H1 (cell line): ENCODE data around the gene CBLC. TPM values are rescaled to one million over a fixed set of nuclear protein-coding genes. Genes with fewer than 3 reads are reported as not detected.
A peak's percentile ranks its signal among the peaks of the same experiment; 100 is the strongest.

Experiments used
- CTCF ChIA-PET: fragments of 300-600 bp; sonication (Branson Sonifier 250); formaldehyde crosslinking; loops from one replicate; lab custom pipeline; 2021; ENCODE audit not compliant: partially characterized antibody; lab: Charles Lee
- POLR2A ChIA-PET: fragments of 300-600 bp; sonication (Branson Sonifier 250); formaldehyde crosslinking; loops from one replicate; lab custom pipeline; 2021; ENCODE audit warnings: inconsistent platforms; ENCODE audit not compliant: partially characterized antibody; lab: Charles Lee
- DNase-seq, 2 experiments: peaks; one replicate each; pipeline versions ENCODE4 v3.0.0 to v3.0.0-alpha.2; 2010 to 2022; ENCODE audit warnings: low spot score in 2 of 2, low read depth in 1 of 2, mixed read lengths in 1 of 2
- FAIRE-seq: peaks from 2 replicates; lab custom pipeline; 2011; peaks lifted over from hg19 to GRCh38; lab: Jason Lieb, UNC
- H2AFZ ChIP-seq: 2 replicates; pipeline ENCODE4 v1.8.1; 2012; ENCODE audit warnings: low read length, inconsistent platforms
- H2AK5ac ChIP-seq: 2 replicates; pipeline ENCODE4 v1.6.1; 2013; ENCODE audit warnings: low read depth, low read length
- H2BK120ac ChIP-seq: replicated peaks from 2 replicates; pipeline ENCODE3; 2013; ENCODE audit warnings: low read depth, low read length, inconsistent platforms
- H2BK12ac ChIP-seq: 2 replicates; pipeline ENCODE4 v1.6.1; 2013; ENCODE audit warnings: low read depth, low read length
- H2BK15ac ChIP-seq: 2 replicates; pipeline ENCODE4 v1.6.1; 2013; ENCODE audit warnings: low read length
- H2BK20ac ChIP-seq: 2 replicates; pipeline ENCODE4 v1.6.1; 2013; ENCODE audit warnings: low read length
- H2BK5ac ChIP-seq: 2 replicates; pipeline ENCODE4 v1.6.1; 2013; ENCODE audit warnings: low read depth, low read length
- H3K14ac ChIP-seq: 2 replicates; pipeline ENCODE4 v1.6.1; 2013; ENCODE audit warnings: inconsistent platforms; ENCODE audit not compliant: insufficient read length
- H3K18ac ChIP-seq: 2 replicates; pipeline ENCODE4 v1.6.1; 2013; ENCODE audit warnings: low read length; ENCODE audit errors: extremely low read depth
- H3K23ac ChIP-seq: 2 replicates; pipeline ENCODE4 v1.6.1; 2013; ENCODE audit warnings: inconsistent platforms; ENCODE audit not compliant: insufficient read length
- H3K23me2 ChIP-seq: 2 replicates; pipeline ENCODE4 v1.6.1; 2013; ENCODE audit warnings: low read depth, low read length
- H3K27ac ChIP-seq: 2 replicates; pipeline ENCODE4 v1.6.1; 2011; ENCODE audit warnings: low read depth, low read length, inconsistent platforms
- H3K27me3 ChIP-seq, 4 experiments: replicated peaks in 1 of 4; 1 replicate in 1 of 4; 2 replicates in 3 of 4; pipeline versions ENCODE4 v1.6.1 to v1.8.1; 2011 to 2013; ENCODE audit warnings: low read length in 3 of 4, mild to moderate bottlenecking in 3 of 4, inconsistent platforms in 2 of 4, mixed read lengths in 2 of 4, moderate library complexity in 1 of 4; ENCODE audit not compliant: control insufficient read depth in 3 of 4, insufficient read depth in 3 of 4; ENCODE audit errors: extremely low read depth in 1 of 4
- H3K36me3 ChIP-seq, 4 experiments: 2 replicates each; pipeline versions ENCODE4 v1.6.1 to v1.8.1; 2011 to 2013; ENCODE audit warnings: mild to moderate bottlenecking in 4 of 4, low read length in 3 of 4, moderate library complexity in 2 of 4, control low read depth in 1 of 4, inconsistent platforms in 1 of 4; ENCODE audit not compliant: insufficient read depth in 4 of 4, control insufficient read depth in 2 of 4
- H3K4ac ChIP-seq: replicated peaks from 2 replicates; pipeline ENCODE3; 2013; ENCODE audit warnings: low read length, low read depth, mixed read lengths, inconsistent platforms; ENCODE audit not compliant: insufficient read length
- H3K4me1 ChIP-seq, 4 experiments: replicated peaks in 1 of 4; 1 replicate in 1 of 4; 2 replicates in 3 of 4; pipeline versions ENCODE4 v1.6.1 to v1.8.1; 2011 to 2013; ENCODE audit warnings: low read length in 3 of 4, inconsistent platforms in 2 of 4, mixed read lengths in 1 of 4; ENCODE audit not compliant: insufficient read depth in 4 of 4, control insufficient read depth in 3 of 4
- H3K4me2 ChIP-seq, 2 experiments: 2 replicates each; pipeline versions ENCODE4 v1.6.1 to v1.8.1; 2011 to 2013; ENCODE audit warnings: low read depth in 2 of 2, low read length in 2 of 2, control low read depth in 1 of 2, inconsistent platforms in 1 of 2, mild to moderate bottlenecking in 1 of 2; ENCODE audit not compliant: insufficient read depth in 1 of 2
- H3K4me3 ChIP-seq, 4 experiments: fragments of 200-600, 300-600 bp in 1 of 4; sonication (generic), shearing (Covaris generic), sonication (Bioruptor Twin) in 1 of 4; 2 replicates each; pipeline versions ENCODE4 v1.5.1 to v1.8.1; 2011 to 2016; ENCODE audit warnings: low read length in 4 of 4, low read depth in 3 of 4, control low read depth in 2 of 4, inconsistent platforms in 2 of 4, mild to moderate bottlenecking in 2 of 4, mixed read lengths in 1 of 4, moderate library complexity in 1 of 4; ENCODE audit not compliant: insufficient read depth in 2 of 4; ENCODE audit errors: extremely low read depth in 1 of 4
- H3K56ac ChIP-seq: replicated peaks from 2 replicates; pipeline ENCODE3; 2013; ENCODE audit warnings: low read depth, mild to moderate bottlenecking, mixed read lengths, low read length, inconsistent platforms; ENCODE audit not compliant: insufficient read length
- H3K79me1 ChIP-seq: 2 replicates; pipeline ENCODE4 v1.6.1; 2013; ENCODE audit warnings: low read depth, low read length, control low read depth
- H3K79me2 ChIP-seq, 2 experiments: 2 replicates each; pipeline versions ENCODE4 v1.6.1 to v1.8.1; 2012 to 2013; ENCODE audit warnings: low read length in 2 of 2, mild to moderate bottlenecking in 2 of 2, inconsistent platforms in 1 of 2; ENCODE audit not compliant: insufficient read depth in 2 of 2, control insufficient read depth in 1 of 2
- H3K9ac ChIP-seq, 4 experiments: replicated peaks in 1 of 4; 1 replicate in 1 of 4; 2 replicates in 3 of 4; pipeline versions ENCODE4 v1.6.1 to v1.8.1; 2011 to 2013; ENCODE audit warnings: low read depth in 3 of 4, low read length in 3 of 4, control low read depth in 2 of 4, mild to moderate bottlenecking in 2 of 4, moderate library complexity in 2 of 4, inconsistent platforms in 1 of 4; ENCODE audit errors: extremely low read depth in 1 of 4
- H3K9me3 ChIP-seq, 2 experiments: 2 replicates each; pipeline versions ENCODE4 v1.6.1 to v1.8.1; 2012 to 2013; ENCODE audit warnings: mild to moderate bottlenecking in 2 of 2, moderate library complexity in 2 of 2, control low read depth in 1 of 2, inconsistent platforms in 1 of 2, low read depth in 1 of 2, low read length in 1 of 2, mixed read lengths in 1 of 2; ENCODE audit not compliant: insufficient read depth in 2 of 2
- H4K20me1 ChIP-seq, 2 experiments: replicated peaks in 1 of 2; 2 replicates each; pipeline versions ENCODE3 to v1.8.1; 2011 to 2013; ENCODE audit warnings: inconsistent platforms in 2 of 2, low read length in 2 of 2, mild to moderate bottlenecking in 1 of 2; ENCODE audit not compliant: insufficient read depth in 2 of 2, control insufficient read depth in 1 of 2
- H4K5ac ChIP-seq: 2 replicates; pipeline ENCODE4 v1.6.1; 2013; ENCODE audit warnings: low read length, low read depth, mixed read lengths, inconsistent platforms; ENCODE audit not compliant: insufficient read length
- H4K8ac ChIP-seq: 2 replicates; pipeline ENCODE4 v1.8.0; 2013; ENCODE audit warnings: mild to moderate bottlenecking, moderate library complexity, low read length, inconsistent platforms; ENCODE audit not compliant: insufficient read depth; ENCODE audit errors: extremely low read depth
- H4K91ac ChIP-seq: replicated peaks from 2 replicates; pipeline ENCODE3; 2013; ENCODE audit warnings: low read length, mixed read lengths, inconsistent platforms; ENCODE audit not compliant: insufficient read length
- ATF2 ChIP-seq: IDR thresholded peaks from 2 replicates; pipeline ENCODE4 v1.6.1; 2012; ENCODE audit warnings: low read length, inconsistent platforms
- BRCA1 ChIP-seq: IDR thresholded peaks from 2 replicates; pipeline ENCODE4 v1.6.1; 2012; ENCODE audit warnings: low read depth, low read length, improper control_type of control experiment
- CEBPB ChIP-seq: IDR thresholded peaks from 2 replicates; pipeline ENCODE4 v1.6.1; 2012; ENCODE audit warnings: low read depth, low read length
- E2F6 ChIP-seq: IDR thresholded peaks from 2 replicates; pipeline ENCODE4 v1.6.1; 2012; ENCODE audit warnings: inconsistent platforms
- EP300 ChIP-seq, 2 experiments: IDR thresholded peaks; 1 replicate in 1 of 2; 2 replicates in 1 of 2; pipeline ENCODE4 v1.6.1; 2011 to 2012; ENCODE audit warnings: low read depth in 2 of 2, low read length in 2 of 2, mild to moderate bottlenecking in 2 of 2, borderline replicate concordance in 1 of 2, inconsistent platforms in 1 of 2, moderate library complexity in 1 of 2
- FOSL1 ChIP-seq: IDR thresholded peaks from 2 replicates; pipeline ENCODE4 v1.6.1; 2011; ENCODE audit warnings: mild to moderate bottlenecking, low read depth, low read length, moderate library complexity; ENCODE audit not compliant: insufficient read depth
- NRF1 ChIP-seq: IDR thresholded peaks from 2 replicates; pipeline ENCODE4 v1.6.1; 2011; ENCODE audit warnings: mild to moderate bottlenecking, low read depth, low read length, improper control_type of control experiment
- POLR2AphosphoS5 ChIP-seq: IDR thresholded peaks from 2 replicates; pipeline ENCODE4 v1.6.1; 2011; ENCODE audit warnings: low read depth, low read length
- POU5F1 ChIP-seq: IDR thresholded peaks from 2 replicates; pipeline ENCODE4 v1.6.1; 2011; ENCODE audit warnings: low read depth, mild to moderate bottlenecking, low read length, moderate library complexity
- RAD21 ChIP-seq, 2 experiments: IDR thresholded peaks in 1 of 2; conservative IDR thresholded peaks in 1 of 2; 2 replicates each; pipeline ENCODE4 v1.6.1; 2011; ENCODE audit warnings: low read depth in 2 of 2, low read length in 2 of 2, improper control_type of control experiment in 1 of 2, inconsistent platforms in 1 of 2, mild to moderate bottlenecking in 1 of 2, moderate library complexity in 1 of 2
- SRF ChIP-seq: IDR thresholded peaks from 2 replicates; pipeline ENCODE4 v1.6.1; 2011; ENCODE audit warnings: mild to moderate bottlenecking, low read depth, low read length, moderate library complexity
- WGBS, 2 experiments: shearing (Covaris generic) in 1 of 2; methylation state at CpG; one replicate each; pipeline versions ENCODE4 v1.1.6 to v1.1.7; 2013 to 2015; ENCODE audit warnings: low lambda C conversion rate in 2 of 2, mixed read lengths in 2 of 2, inconsistent platforms in 1 of 2, low coverage in 1 of 2, missing lambda C conversion rate in 1 of 2; ENCODE audit not compliant: insufficient replicate concordance in 2 of 2, insufficient coverage in 1 of 2, insufficient read length in 1 of 2; ENCODE audit errors: extremely low coverage in 1 of 2, missing lambda C conversion rate in 1 of 2; 5-methylcytosine and 5-hydroxymethylcytosine counted together
- polyA plus RNA-seq, 7 experiments: library from polyadenylated mRNA; depleted of rRNA in 3 of 7; stranded (reverse) in 5 of 7; unstranded in 2 of 7; fragments of >200 nt in 5 of 7; fragments of 200-250 nt in 2 of 7; gene quantifications; 1 replicate in 5 of 7; 2 replicates in 1 of 7; 4 replicates in 1 of 7; pipeline versions ENCODE4 v1.2.1 to v1.2.3, GENCODE V29; 2011 to 2013; ENCODE audit warnings: missing spikeins in 2 of 7, mixed read lengths in 2 of 7
- total RNA-seq: library from RNA; stranded (reverse); fragmentation: NEBNext Ultra II Directional; extraction: Animal tissue kit (Norgen Biotek cat#: 25700); gene quantifications from 2 replicates; pipeline ENCODE4 v1.2.1, GENCODE V29; 2021

CBLC gene
- total and polyA plus RNA-seq, 2 of the 8 experiments (the other 6 are each of a cell fraction or from before 2014, with no cell fraction given) = 17.4 to 35.7 TPM

GRCh38 chr19:44749292-44749691 is 28.4 kb upstream of the CBLC start:
- no peak for FAIRE-seq
- H3K4me2 ChIP-seq = peak overlapping the region; percentile 96; a peak in 2 of 4 replicates
- CTCF ChIA-PET = interaction anchor here (0.6 to 2.8 kb wide), 9 partner anchors 8 to 93 kb away, joined by 3 to 14 read pairs (median 4); no protein-coding TSS in a partner anchor
- no peak for TF ChIP-seq E2F6
- TF ChIP-seq POU5F1 = no peak
- TF ChIP-seq BRCA1 = no peak
- no peak for TF ChIP-seq RAD21 (IDR thresholded peaks at IDR 0.05 in 1 of 2, conservative IDR thresholded peaks at IDR 0.05 in 1 of 2; ENCODE audit: low read depth in 2 of 2, low read length in 2 of 2)
- TF ChIP-seq ATF2 = no peak
- no peak for TF ChIP-seq EP300 (IDR thresholded peaks at IDR 0.05; ENCODE audit: borderline replicate concordance in 1 of 2, low read depth in 2 of 2, low read length in 2 of 2)
- no peak for TF ChIP-seq SRF
- no peak for TF ChIP-seq POLR2AphosphoS5
- TF ChIP-seq FOSL1 = no peak
- no peak for TF ChIP-seq NRF1
- no peak for TF ChIP-seq CEBPB

More at GRCh38 chr19:44749292-44749691, 28.4 kb upstream of the CBLC start:
- Histone ChIP-seq H3K4me1 (peaks cover 0 to 16% (median 5%) of the 10 kb centered on the region in 4 experiments; a peak in 6 of 7 replicates), H2BK20ac (no peak overlapping the region), H3K4me3 (peak overlapping the region in 1 of 4 experiments; percentile 65; a peak in 2 of 8 replicates), H4K8ac (no peak overlapping the region), H3K9ac (no peak overlapping the region), H2BK120ac (no peak overlapping the region), H3K14ac (no peak overlapping the region), H3K79me2 (no peaks in the 10 kb centered on the region), H3K79me1 (no peaks in the 10 kb centered on the region), H3K23me2 (peaks cover 24% of the 10 kb centered on the region), H4K91ac (no peak overlapping the region), H2AK5ac (no peak overlapping the region), H4K5ac (no peak overlapping the region), H2AFZ (no peak overlapping the region), H2BK12ac (no peak overlapping the region), H3K4ac (no peak overlapping the region), H3K56ac (no peak overlapping the region), H3K27me3 (peaks cover 22 to 78% (median 56%) of the 10 kb centered on the region in 4 experiments), H3K27ac (no peak overlapping the region), H3K23ac (no peak overlapping the region), H3K18ac (no peak overlapping the region), H3K9me3 (no peaks in the 10 kb centered on the region), H2BK15ac (no peak overlapping the region), H2BK5ac (no peak overlapping the region), H4K20me1 (no peaks in the 10 kb centered on the region), H3K36me3 (no peaks in the 10 kb centered on the region)
- 83% methylated on average over 1 of the region's 1 CpG; no CpG with 5 or more reads in 1 of the 2 experiments for WGBS, 2 experiments
- DNase-seq = no peak
- POLR2A ChIA-PET = interaction anchor here (0.6 to 0.8 kb wide), 2 partner anchors 59 to 78 kb away, joined by 3 read pairs; no protein-coding TSS in a partner anchor
